ENCODE data around the gene KRTAP10-7.

Gene KRTAP10-7

GRCh38 chr21:44593598-44594405 lies 6.6 kb upstream of the KRTAP10-7 start:
- H3K9me2 ChIP-seq (replicated peaks; ENCODE audit: insufficient read depth, low read length), result no peaks in the 10 kb centered on the region
- no peak overlapping the region for H2AFZ ChIP-seq (ENCODE audit: low read depth, low read length, severe bottlenecking)
- no peaks in the 10 kb centered on the region for H3F3A ChIP-seq (ENCODE audit: insufficient read depth)
- no peaks in the 10 kb centered on the region for H3K79me2 ChIP-seq (ENCODE audit: insufficient read depth, low read length)
- H3K36me3 ChIP-seq (ENCODE audit: low read length), result no peaks in the 10 kb centered on the region
- H3K27me3 ChIP-seq (ENCODE audit: low read length), result no peaks in the 10 kb centered on the region
- H3K9me3 ChIP-seq (ENCODE audit: insufficient read depth, low read length), result no peaks in the 10 kb centered on the region
- TF ChIP-seq EZH2phosphoT487 (conservative IDR thresholded peaks at IDR 0.05; ENCODE audit: low read length), result no peak
- no peak for TF ChIP-seq CTCF (IDR thresholded peaks at IDR 0.05; ENCODE audit: insufficient read depth, low read length, poor library complexity, severe bottlenecking)
- H3K27ac ChIP-seq (ENCODE audit: low read depth, low read length), result no peak overlapping the region
- H3K9ac ChIP-seq (ENCODE audit: low read length), result no peak overlapping the region
- H4K20me1 ChIP-seq (ENCODE audit: low read depth, low read length), result no peaks in the 10 kb centered on the region
- no peak overlapping the region for H3K4me2 ChIP-seq (ENCODE audit: low read depth, low read length, poor library complexity, severe bottlenecking)
- no peak overlapping the region for H3K4me3 ChIP-seq (ENCODE audit: insufficient read depth, low read length, poor library complexity, severe bottlenecking)

- H3K27ac ChIP-seq (ENCODE audit: low read depth, low read length), result no peak overlapping the region
- no peaks in the 10 kb centered on the region for H3F3A ChIP-seq (ENCODE audit: insufficient read depth)
- H3K4me3 ChIP-seq (ENCODE audit: insufficient read depth, low read length, poor library complexity, severe bottlenecking), result no peak overlapping the region
- H3K9ac ChIP-seq (ENCODE audit: low read length), result no peak overlapping the region
- no peaks in the 10 kb centered on the region for H3K79me2 ChIP-seq (ENCODE audit: insufficient read depth, low read length)
- H3K27me3 ChIP-seq (ENCODE audit: low read length), result no peaks in the 10 kb centered on the region
- H3K36me3 ChIP-seq (ENCODE audit: low read length), result no peaks in the 10 kb centered on the region
- H3K4me2 ChIP-seq (ENCODE audit: low read depth, low read length, poor library complexity, severe bottlenecking), result no peak overlapping the region
- H2AFZ ChIP-seq (ENCODE audit: low read depth, low read length, severe bottlenecking), result no peak overlapping the region
- H3K9me2 ChIP-seq (replicated peaks; ENCODE audit: insufficient read depth, low read length), result no peaks in the 10 kb centered on the region
- no peaks in the 10 kb centered on the region for H4K20me1 ChIP-seq (ENCODE audit: low read depth, low read length)
- H3K9me3 ChIP-seq (ENCODE audit: insufficient read depth, low read length), result no peaks in the 10 kb centered on the region
- TF ChIP-seq EZH2phosphoT487 (conservative IDR thresholded peaks at IDR 0.05; ENCODE audit: low read length) (no peak), CTCF (IDR thresholded peaks at IDR 0.05; ENCODE audit: insufficient read depth, low read length, poor library complexity, severe bottlenecking) (no peak)
These were observed 5.9 kb upstream of the KRTAP10-7 start for GRCh38 chr21:44594406-44594916.

GRCh38 chr21:44595524-44595923 lies 4.9 kb upstream of the KRTAP10-7 start:
- Histone ChIP-seq H3K36me3 (ENCODE audit: low read length) (no peaks in the 10 kb centered on the region), H3K9me2 (replicated peaks; ENCODE audit: insufficient read depth, low read length) (no peaks in the 10 kb centered on the region), H3K79me2 (ENCODE audit: insufficient read depth, low read length) (no peaks in the 10 kb centered on the region), H4K20me1 (ENCODE audit: low read depth, low read length) (no peaks in the 10 kb centered on the region), H3K4me2 (ENCODE audit: low read depth, low read length, poor library complexity, severe bottlenecking) (no peak overlapping the region), H3K27ac (ENCODE audit: low read depth, low read length) (no peak overlapping the region), H3K9me3 (ENCODE audit: insufficient read depth, low read length) (no peaks in the 10 kb centered on the region), H3K4me3 (ENCODE audit: insufficient read depth, low read length, poor library complexity, severe bottlenecking) (no peak overlapping the region), H3F3A (ENCODE audit: insufficient read depth) (no peaks in the 10 kb centered on the region), H3K27me3 (ENCODE audit: low read length) (no peaks in the 10 kb centered on the region), H2AFZ (ENCODE audit: low read depth, low read length, severe bottlenecking) (no peak overlapping the region), H3K9ac (ENCODE audit: low read length) (no peak overlapping the region)
- TF ChIP-seq EZH2phosphoT487 (conservative IDR thresholded peaks at IDR 0.05; ENCODE audit: low read length) (no peak), CTCF (IDR thresholded peaks at IDR 0.05; ENCODE audit: insufficient read depth, low read length, poor library complexity, severe bottlenecking) (no peak)
